Activated T-helper 2 cell treated with anti-CD3 and anti-CD28 coated beads, Interferon-gamma antibody, Interleukin-2, Interleukin-4, amounts not matched to agents 10 μg/mL and 5 μg/mL and 100 μg/mL, durations not matched to agents 14 hours and 24 hours and 36 hours (primary cell): ENCODE data around the gene PVR. TPM values are rescaled to one million over a fixed set of nuclear protein-coding genes. Genes with fewer than 3 reads are reported as not detected.
"Not testable (repeated sequence)": the region's sequence is repeated elsewhere in the genome, so short reads cannot be mapped to it uniquely, and the experiment has no call there.

Source experiments
- DNase-seq: peaks from one replicate; pipeline ENCODE4 v3.0.0; 2021; ENCODE audit warnings: low spot score
- H3K27ac Mint-ChIP-seq: one replicate; pipeline ENCODE4 v1.8.0; 2021; ENCODE audit warnings: mixed read lengths
- H3K27me3 Mint-ChIP-seq: one replicate; pipeline ENCODE4 v1.8.0; 2021; ENCODE audit warnings: low read depth, mixed read lengths
- H3K36me3 Mint-ChIP-seq: one replicate; pipeline ENCODE4 v1.8.0; 2021; ENCODE audit warnings: low read depth, mixed read lengths
- H3K4me1 Mint-ChIP-seq: one replicate; pipeline ENCODE4 v1.8.0; 2021; ENCODE audit warnings: low read depth, mixed read lengths
- H3K4me3 Mint-ChIP-seq: one replicate; pipeline ENCODE4 v1.8.0; 2021; ENCODE audit warnings: low read depth, mild to moderate bottlenecking, moderate library complexity, mixed read lengths
- H3K9me3 Mint-ChIP-seq: one replicate; pipeline ENCODE4 v1.8.0; 2021; ENCODE audit warnings: mixed read lengths
- intact Hi-C: fragments of 100-400 bp; cut with micrococcal nuclease; formaldehyde crosslinking; loops from one replicate; pipeline ENCODE4 v1.15.1; 2023
- total RNA-seq: library from RNA; stranded (reverse); gene quantifications from 2 replicates; pipeline ENCODE4 v1.2.3, GENCODE V29; 2022

Gene PVR
- total RNA-seq, 1 donor from 2014 or later, result 24.5 TPM

DNA sequence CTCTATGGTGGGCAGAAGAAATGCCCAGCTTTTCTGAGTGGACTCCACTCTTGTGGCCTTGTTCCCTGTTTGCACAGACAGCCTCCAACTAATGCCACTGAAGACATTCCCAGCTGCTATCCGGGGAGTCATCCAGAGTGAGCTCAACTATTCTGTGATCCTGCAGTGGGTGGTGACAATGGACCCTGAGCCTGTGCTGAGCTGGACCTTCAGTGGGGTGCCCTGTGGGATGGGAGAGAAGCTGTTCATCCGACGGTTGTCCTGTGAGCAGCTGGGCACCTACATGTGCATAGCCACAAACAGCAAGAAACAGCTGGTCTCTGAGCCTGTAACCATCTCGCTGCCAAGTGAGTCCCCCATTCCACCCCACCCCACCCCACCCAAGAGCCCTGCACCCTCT, 20.1 kb upstream of the PVR start:
- Mint-ChIP-seq H3K27me3 (no peaks in the 10 kb centered on the region), H3K36me3 (no peaks in the 10 kb centered on the region), H3K9me3 (no peaks in the 10 kb centered on the region), H3K4me1 (no peaks in the 10 kb centered on the region), H3K4me3 (no peak overlapping the region), H3K27ac (no peak overlapping the region)
- intact Hi-C loops, result no loop called here
- no peak for DNase-seq

DNA sequence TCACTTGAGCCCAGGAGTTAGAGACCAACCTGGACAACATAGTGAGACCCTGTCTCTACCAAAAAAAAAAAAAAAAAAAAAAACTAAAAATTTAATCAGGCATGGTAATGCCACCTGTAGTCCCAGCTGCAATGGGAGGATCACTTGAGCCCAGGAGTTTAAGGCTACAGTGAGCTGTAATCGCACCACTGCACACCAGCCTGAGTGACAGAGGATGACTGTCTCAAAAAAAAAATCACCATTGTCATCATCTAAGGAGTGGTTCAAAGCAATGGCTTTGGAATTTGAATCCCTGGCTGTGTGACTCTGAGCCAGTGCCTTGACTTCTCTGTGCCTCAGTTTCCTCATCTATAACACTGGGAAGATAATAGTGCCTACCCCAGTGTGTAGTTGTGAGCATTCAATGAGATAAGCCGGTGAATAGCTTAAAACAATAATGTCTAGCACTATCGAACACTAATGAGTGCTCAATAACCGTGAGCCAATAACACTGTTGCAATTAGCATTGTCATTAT, 18.8 kb upstream of the PVR start:
- no peak overlapping the region for H3K4me3 Mint-ChIP-seq
- no peaks in the 10 kb centered on the region for H3K9me3 Mint-ChIP-seq
- intact Hi-C loops, result no loop called here
- no peak overlapping the region for H3K27ac Mint-ChIP-seq
- H3K4me1 Mint-ChIP-seq, result no peaks in the 10 kb centered on the region
- H3K27me3 Mint-ChIP-seq, result no peaks in the 10 kb centered on the region
- H3K36me3 Mint-ChIP-seq, result no peaks in the 10 kb centered on the region
- no peak for DNase-seq

DNA sequence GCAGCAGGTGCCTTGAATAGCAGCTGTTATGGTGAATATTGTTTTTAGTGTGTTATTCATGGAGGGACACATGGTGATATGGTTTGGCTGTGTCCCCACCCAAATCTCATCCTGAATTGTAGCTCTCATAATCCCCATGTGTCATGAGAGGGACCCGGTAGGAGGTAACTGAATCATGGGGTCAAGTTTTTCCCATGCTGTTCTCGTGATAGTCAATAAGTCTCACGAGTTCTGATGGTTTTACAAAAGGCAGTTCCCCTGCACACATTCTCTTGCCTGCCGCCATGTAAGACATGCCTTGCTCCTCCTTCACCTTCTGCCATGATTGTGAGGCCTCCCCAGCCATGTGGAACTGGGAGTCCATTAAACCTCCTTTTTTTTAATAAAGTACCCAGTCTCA, 18.1 kb upstream of the PVR start:
- H3K36me3 Mint-ChIP-seq, H3K9me3 Mint-ChIP-seq, H3K27ac Mint-ChIP-seq, intact Hi-C loops, H3K4me3 Mint-ChIP-seq, H3K4me1 Mint-ChIP-seq, H3K27me3 Mint-ChIP-seq, DNase-seq: not testable (repeated sequence)

DNA sequence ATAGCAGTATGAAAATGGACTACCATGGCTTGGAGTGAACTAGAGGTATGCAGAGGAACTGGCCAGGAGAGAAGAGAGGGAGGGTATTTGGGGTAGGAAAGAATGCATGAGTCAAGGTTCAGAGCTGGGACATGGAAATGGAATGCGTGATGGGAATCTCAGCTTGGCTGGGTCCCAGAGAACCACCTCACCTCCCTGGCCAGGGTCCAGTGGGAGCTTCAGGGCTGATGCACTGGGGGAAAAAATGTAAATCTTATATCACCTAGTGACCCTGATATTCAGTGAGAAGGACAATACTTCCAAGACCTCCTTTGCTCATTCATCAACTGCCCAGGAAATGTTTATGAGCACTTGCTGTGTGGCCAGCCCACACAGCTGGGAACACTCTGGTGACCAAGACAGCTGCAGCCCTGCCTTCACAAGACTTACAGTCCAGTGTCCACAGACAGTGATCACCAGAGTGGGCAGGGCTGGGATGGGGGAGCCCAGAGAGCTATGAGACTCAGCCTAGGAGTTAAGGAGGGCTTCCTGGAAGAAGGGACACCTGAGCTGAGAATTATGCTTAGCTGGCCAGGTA, 17.6 kb upstream of the PVR start:
- no peaks in the 10 kb centered on the region for H3K4me1 Mint-ChIP-seq
- H3K27me3 Mint-ChIP-seq, result no peaks in the 10 kb centered on the region
- intact Hi-C loops, result no loop called here

DNA sequence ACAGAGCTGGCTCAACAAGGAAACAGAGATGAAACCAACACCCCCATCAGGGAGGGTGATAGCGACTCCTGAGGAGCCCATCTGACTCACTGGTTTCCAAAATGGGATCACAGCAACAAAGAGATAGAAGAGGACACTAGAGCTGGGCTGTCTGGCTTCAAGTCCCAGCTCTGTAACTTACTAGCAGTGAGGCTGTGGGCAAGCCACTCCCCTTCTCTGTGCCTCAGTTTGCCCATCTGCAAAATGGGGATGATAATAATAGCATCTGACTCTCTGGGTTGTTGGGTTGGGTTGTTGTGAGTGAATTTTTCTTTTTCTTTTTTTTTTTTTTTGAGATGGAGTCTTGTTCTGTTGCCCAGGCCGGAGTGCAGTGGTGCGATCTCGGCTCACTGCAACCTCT, 16.1 kb upstream of the PVR start:
- no peak for DNase-seq
- Mint-ChIP-seq H3K27me3 (no peaks in the 10 kb centered on the region), H3K4me1 (no peaks in the 10 kb centered on the region), H3K36me3 (no peaks in the 10 kb centered on the region), H3K4me3 (no peak overlapping the region), H3K9me3 (peaks cover 4% of the 10 kb centered on the region), H3K27ac (no peak overlapping the region)
- intact Hi-C loops, result no loop called here

More for the DNA sequence above, 17.6 kb upstream of the PVR start:
- DNase-seq, result no peak
- no peak overlapping the region for H3K27ac Mint-ChIP-seq
- no peak overlapping the region for H3K4me3 Mint-ChIP-seq
- no peaks in the 10 kb centered on the region for H3K9me3 Mint-ChIP-seq
- no peaks in the 10 kb centered on the region for H3K36me3 Mint-ChIP-seq

- Mint-ChIP-seq H3K4me1 (no peaks in the 10 kb centered on the region), H3K27me3 (no peaks in the 10 kb centered on the region), H3K9me3 (peaks cover 4% of the 10 kb centered on the region), H3K4me3 (no peak overlapping the region), H3K36me3 (no peaks in the 10 kb centered on the region), H3K27ac (no peak overlapping the region)
- no peak for DNase-seq
- intact Hi-C loops, result no loop called here
These were observed 14.9 kb upstream of the PVR start for GRCh38 chr19:44628793-44629192.

GRCh38 chr19:44631611-44632010, 12.1 kb upstream of the PVR start:
- intact Hi-C loops, H3K9me3 Mint-ChIP-seq, H3K4me3 Mint-ChIP-seq, H3K27me3 Mint-ChIP-seq, H3K4me1 Mint-ChIP-seq, H3K27ac Mint-ChIP-seq, H3K36me3 Mint-ChIP-seq, DNase-seq: not testable (repeated sequence)

GRCh38 chr19:44634058-44634457, 9.7 kb upstream of the PVR start:
- H3K9me3 Mint-ChIP-seq, H3K27me3 Mint-ChIP-seq, intact Hi-C loops, H3K4me3 Mint-ChIP-seq, H3K36me3 Mint-ChIP-seq, H3K4me1 Mint-ChIP-seq, H3K27ac Mint-ChIP-seq, DNase-seq: not testable (repeated sequence)

DNA sequence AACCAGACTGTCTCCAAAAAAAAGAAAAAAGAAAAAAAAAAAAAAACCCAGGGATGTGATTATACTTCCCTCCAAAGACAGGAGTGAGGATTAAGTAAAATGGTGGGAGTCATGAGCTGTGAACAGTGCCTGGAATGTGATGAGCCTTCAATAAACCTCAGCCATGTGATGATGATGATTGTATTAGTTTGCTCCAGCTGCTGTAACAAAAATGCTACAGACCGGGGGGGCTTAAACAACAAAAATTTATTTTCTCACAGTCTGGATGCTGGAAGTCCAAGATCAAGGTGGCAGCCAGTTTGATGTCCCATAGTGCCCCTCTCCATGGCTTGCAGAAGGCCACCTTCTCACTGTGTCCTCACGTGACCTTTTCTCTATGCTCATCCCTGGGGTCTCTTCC, 8.9 kb upstream of the PVR start:
- H3K4me3 Mint-ChIP-seq, result no peak overlapping the region
- H3K9me3 Mint-ChIP-seq, result peaks cover 8% of the 10 kb centered on the region
- H3K36me3 Mint-ChIP-seq, result no peaks in the 10 kb centered on the region
- no peak for DNase-seq
- intact Hi-C loops, result no loop called here
- H3K27me3 Mint-ChIP-seq, result peaks cover 5% of the 10 kb centered on the region
- H3K4me1 Mint-ChIP-seq, result no peaks in the 10 kb centered on the region
- no peak overlapping the region for H3K27ac Mint-ChIP-seq

GRCh38 chr19:44635581-44636438, 7.9 kb upstream of the PVR start:
- no peaks in the 10 kb centered on the region for H3K4me1 Mint-ChIP-seq
- no peaks in the 10 kb centered on the region for H3K36me3 Mint-ChIP-seq
- intact Hi-C loops, result no loop called here
- H3K9me3 Mint-ChIP-seq, result peaks cover 8% of the 10 kb centered on the region
- peaks cover 5% of the 10 kb centered on the region for H3K27me3 Mint-ChIP-seq
- H3K4me3 Mint-ChIP-seq, result no peak overlapping the region
- no peak for DNase-seq
- no peak overlapping the region for H3K27ac Mint-ChIP-seq

GRCh38 chr19:44636439-44637389, 7.0 kb upstream of the PVR start:
- intact Hi-C loops, result no loop called here
- Mint-ChIP-seq H3K27ac (no peak overlapping the region), H3K27me3 (peaks cover 11% of the 10 kb centered on the region), H3K4me1 (no peaks in the 10 kb centered on the region), H3K9me3 (peaks cover 8% of the 10 kb centered on the region), H3K36me3 (no peaks in the 10 kb centered on the region), H3K4me3 (no peak overlapping the region)
- DNase-seq, result no peak

DNA sequence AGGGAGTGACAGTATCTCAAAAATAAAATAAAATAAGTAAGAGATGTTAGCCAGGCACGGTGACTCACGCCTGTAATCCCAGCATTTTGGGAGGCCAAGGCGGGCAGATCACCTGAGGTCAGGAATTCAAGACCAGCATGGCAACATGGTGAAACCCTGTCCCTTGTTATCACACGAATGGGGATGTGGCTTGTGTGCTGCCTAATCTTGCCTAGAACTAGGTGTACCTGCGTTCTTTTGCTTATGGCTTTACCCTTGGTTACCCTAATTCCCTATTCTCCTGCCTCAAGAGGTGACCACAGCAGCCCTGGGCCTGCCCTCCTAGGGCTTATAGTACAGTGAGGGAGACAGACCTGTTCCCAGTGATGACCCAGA, 6.3 kb upstream of the PVR start:
- intact Hi-C loops, result no loop called here
- Mint-ChIP-seq H3K27me3 (peaks cover 12% of the 10 kb centered on the region), H3K4me1 (no peaks in the 10 kb centered on the region), H3K27ac (no peak overlapping the region), H3K9me3 (peaks cover 4% of the 10 kb centered on the region), H3K4me3 (no peak overlapping the region), H3K36me3 (no peaks in the 10 kb centered on the region)
- no peak for DNase-seq

- Mint-ChIP-seq H3K36me3 (no peaks in the 10 kb centered on the region), H3K4me1 (no peaks in the 10 kb centered on the region), H3K27me3 (peaks cover 8% of the 10 kb centered on the region), H3K27ac (no peak overlapping the region), H3K9me3 (no peaks in the 10 kb centered on the region), H3K4me3 (no peak overlapping the region)
- DNase-seq, result no peak
- intact Hi-C loops, result no loop called here
These were observed 3.2 kb upstream of the PVR start for GRCh38 chr19:44640518-44640917.
